Measurements from ENCODE around the gene PGAM2.

The PGAM2 gene

GRCh38 chr7:44064791-44065430 lies 456 bp downstream of the PGAM2 start:
- no peak for DNase-seq (ENCODE audit: low spot score)

- DNase-seq (ENCODE audit: low spot score): no peak
These were observed 1.3 kb downstream of the PGAM2 start for GRCh38 chr7:44063894-44064651.

- no peak for DNase-seq (ENCODE audit: low spot score)
These were observed 1.8 kb downstream of the PGAM2 start for GRCh38 chr7:44063547-44063893.

- no peak for DNase-seq (ENCODE audit: low spot score)
These were observed 2.5 kb downstream of the PGAM2 start for GRCh38 chr7:44062903-44063295.

- DNase-seq (ENCODE audit: low spot score): no peak
These were observed 3.0 kb downstream of the PGAM2 start for GRCh38 chr7:44062180-44062902.

- no peak for DNase-seq (ENCODE audit: low spot score)
These were observed 3.7 kb downstream of the PGAM2 start for GRCh38 chr7:44061645-44062179.

- DNase-seq (ENCODE audit: low spot score): no peak
These were observed 4.3 kb downstream of the PGAM2 start for GRCh38 chr7:44060948-44061644.

- no peak for DNase-seq (ENCODE audit: low spot score)
These were observed 5.0 kb downstream of the PGAM2 start for GRCh38 chr7:44060091-44060947.

- DNase-seq (ENCODE audit: low spot score): no peak
These were observed 5.9 kb downstream of the PGAM2 start for GRCh38 chr7:44059219-44060090.

GRCh38 chr7:44058759-44059218 lies 6.6 kb downstream of the PGAM2 start:
- DNase-seq (ENCODE audit: low spot score): no peak

GRCh38 chr7:44057849-44058758 lies 7.3 kb downstream of the PGAM2 start:
- no peak for DNase-seq (ENCODE audit: low spot score)

- DNase-seq (ENCODE audit: low spot score): no peak
These were observed 8.1 kb downstream of the PGAM2 start for GRCh38 chr7:44057181-44057848.

- no peak for DNase-seq (ENCODE audit: low spot score)
These were observed 8.7 kb downstream of the PGAM2 start for GRCh38 chr7:44056681-44057080.

- no peak for DNase-seq (ENCODE audit: low spot score)
These were observed 12.5 kb downstream of the PGAM2 start for GRCh38 chr7:44052771-44053365.

- no peak for DNase-seq (ENCODE audit: low spot score)
These were observed 13.7 kb downstream of the PGAM2 start for GRCh38 chr7:44051611-44052220.

- no peak for DNase-seq (ENCODE audit: low spot score)
These were observed 14.3 kb downstream of the PGAM2 start for GRCh38 chr7:44050915-44051560.
